ENCODE results near the gene SSR3.

DNA sequence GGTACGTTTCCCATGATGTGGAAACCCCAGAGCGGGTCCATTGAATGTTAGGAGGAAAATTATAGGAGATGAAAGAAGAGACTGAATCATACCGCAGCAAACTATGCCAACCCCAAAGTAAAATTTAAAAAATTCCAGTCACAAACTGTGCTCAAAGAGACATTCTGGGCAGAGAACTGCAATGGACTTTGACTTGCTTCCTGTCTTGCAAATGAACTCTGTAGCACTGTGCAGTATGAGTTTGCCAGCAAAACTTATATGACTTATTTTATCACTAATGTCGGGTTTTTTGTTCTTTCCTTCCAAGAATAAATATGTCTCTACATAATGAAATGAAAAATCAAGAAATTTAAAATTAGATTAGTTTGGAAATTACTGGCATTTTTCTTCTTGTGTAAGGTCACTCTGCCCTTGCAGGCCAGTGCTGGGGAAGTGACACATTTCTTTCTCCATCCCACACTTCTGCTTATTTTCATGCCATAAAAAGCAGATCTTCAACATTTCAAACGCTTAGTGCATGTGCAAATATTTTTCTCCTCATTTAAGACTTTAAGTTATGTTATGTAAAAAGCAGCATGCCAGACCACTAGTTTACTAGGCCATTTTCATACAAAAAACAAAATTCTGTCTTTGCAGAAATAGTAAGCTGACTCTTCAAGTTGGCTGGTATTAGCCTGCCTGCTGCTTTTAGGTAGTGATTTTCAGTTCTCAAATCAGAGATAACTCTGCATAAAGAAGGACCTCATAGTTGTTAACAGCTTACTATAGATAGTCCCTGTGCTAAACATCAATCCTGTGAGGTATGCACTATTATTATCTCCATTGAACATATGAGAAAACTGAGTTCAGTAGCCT, 32.2 kb upstream of the SSR3 start:
- TF ChIP-seq, protein P1, sequence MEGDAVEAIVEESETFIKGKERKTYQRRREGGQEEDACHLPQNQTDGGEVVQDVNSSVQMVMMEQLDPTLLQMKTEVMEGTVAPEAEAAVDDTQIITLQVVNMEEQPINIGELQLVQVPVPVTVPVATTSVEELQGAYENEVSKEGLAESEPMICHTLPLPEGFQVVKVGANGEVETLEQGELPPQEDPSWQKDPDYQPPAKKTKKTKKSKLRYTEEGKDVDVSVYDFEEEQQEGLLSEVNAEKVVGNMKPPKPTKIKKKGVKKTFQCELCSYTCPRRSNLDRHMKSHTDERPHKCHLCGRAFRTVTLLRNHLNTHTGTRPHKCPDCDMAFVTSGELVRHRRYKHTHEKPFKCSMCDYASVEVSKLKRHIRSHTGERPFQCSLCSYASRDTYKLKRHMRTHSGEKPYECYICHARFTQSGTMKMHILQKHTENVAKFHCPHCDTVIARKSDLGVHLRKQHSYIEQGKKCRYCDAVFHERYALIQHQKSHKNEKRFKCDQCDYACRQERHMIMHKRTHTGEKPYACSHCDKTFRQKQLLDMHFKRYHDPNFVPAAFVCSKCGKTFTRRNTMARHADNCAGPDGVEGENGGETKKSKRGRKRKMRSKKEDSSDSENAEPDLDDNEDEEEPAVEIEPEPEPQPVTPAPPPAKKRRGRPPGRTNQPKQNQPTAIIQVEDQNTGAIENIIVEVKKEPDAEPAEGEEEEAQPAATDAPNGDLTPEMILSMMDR (IDR thresholded peaks at IDR 0.05): no peak
- TF ChIP-seq POLR2A (IDR thresholded peaks at IDR 0.05): no peak

Measured in lower leg skin (tissue), 3 donors.